KOPT-K1 (cell line): ENCODE measurements around the gene KHDRBS2.

Experiments used
- H3K27ac ChIP-seq: fragments of 200-600 bp; sonication (generic); 2 replicates; pipeline ENCODE4 v1.5.1; 2016; ENCODE audit warnings: antibody characterized with exemption, mild to moderate bottlenecking, low read depth, low read length; ENCODE audit not compliant: poor library complexity, severe bottlenecking
- H3K36me3 ChIP-seq: fragments of 200-600 bp; sonication (generic); 2 replicates; pipeline ENCODE4 v1.5.1; 2017; ENCODE audit warnings: antibody characterized with exemption, mild to moderate bottlenecking, low read length, moderate library complexity; ENCODE audit not compliant: insufficient read depth
- H3K9me3 ChIP-seq: fragments of 200-600 bp; sonication (generic); 2 replicates; pipeline ENCODE4 v1.5.1; 2017; ENCODE audit warnings: antibody characterized with exemption, low read length, mild to moderate bottlenecking; ENCODE audit not compliant: insufficient read depth, poor library complexity, severe bottlenecking

Gene KHDRBS2

GRCh38 chr6:62262283-62262682 lies 23.7 kb downstream of the KHDRBS2 start:
- no peaks in the 10 kb centered on the region for H3K9me3 ChIP-seq
- H3K27ac ChIP-seq, result no peak overlapping the region

GRCh38 chr6:62246087-62246486 lies 39.9 kb downstream of the KHDRBS2 start:
- Histone ChIP-seq H3K27ac (no peak overlapping the region), H3K36me3 (no peaks in the 10 kb centered on the region), H3K9me3 (no peaks in the 10 kb centered on the region)

More at GRCh38 chr6:62262283-62262682, 23.7 kb downstream of the KHDRBS2 start:
- no peaks in the 10 kb centered on the region for H3K36me3 ChIP-seq

DNA sequence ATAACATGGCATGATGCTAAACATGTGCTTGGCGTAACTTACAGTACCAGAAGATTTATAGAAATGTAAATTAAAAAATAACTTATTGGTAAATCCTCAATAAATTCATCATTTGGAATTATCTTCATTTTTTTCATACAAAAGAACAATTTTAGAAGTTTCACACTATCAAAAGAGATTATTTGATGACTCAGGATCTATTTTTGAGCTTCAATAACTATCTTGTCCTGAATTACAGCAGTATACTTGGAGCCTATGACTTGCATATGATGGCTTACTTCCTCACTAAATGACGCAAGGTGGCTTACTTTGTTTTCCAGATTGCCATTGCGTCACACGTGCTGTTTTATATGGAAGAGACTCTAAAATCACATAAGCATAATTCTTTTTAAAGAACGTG lies 49.2 kb downstream of the KHDRBS2 start:
- H3K9me3 ChIP-seq, result no peaks in the 10 kb centered on the region
- H3K36me3 ChIP-seq, result no peaks in the 10 kb centered on the region
- no peak overlapping the region for H3K27ac ChIP-seq

DNA sequence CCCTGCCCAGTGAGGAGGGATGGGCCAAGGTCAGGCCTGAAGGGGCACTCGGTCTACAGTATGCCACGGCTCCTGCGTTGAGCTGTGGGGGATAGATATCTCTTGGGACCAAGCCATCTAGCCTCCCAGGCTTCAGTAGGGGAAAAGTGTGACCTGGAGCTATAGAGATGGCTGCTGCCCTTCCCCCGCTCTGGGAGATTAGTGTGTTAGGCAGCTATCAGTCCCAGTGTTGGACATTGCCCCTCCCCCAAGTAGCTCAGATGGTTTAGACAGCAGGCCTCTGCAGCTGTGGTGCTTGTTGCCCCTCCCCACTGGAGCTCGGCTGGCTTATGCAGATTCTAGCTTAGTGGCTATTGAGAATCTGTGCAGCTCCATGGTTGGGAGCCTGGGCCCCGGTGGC lies 56.8 kb downstream of the KHDRBS2 start:
- no peaks in the 10 kb centered on the region for H3K36me3 ChIP-seq
- H3K9me3 ChIP-seq, result no peaks in the 10 kb centered on the region

GRCh38 chr6:62217866-62218265 lies 68.2 kb downstream of the KHDRBS2 start:
- no peaks in the 10 kb centered on the region for H3K36me3 ChIP-seq
- no peaks in the 10 kb centered on the region for H3K9me3 ChIP-seq
- H3K27ac ChIP-seq, result no peak overlapping the region

More for the DNA sequence above, 56.8 kb downstream of the KHDRBS2 start:
- no peak overlapping the region for H3K27ac ChIP-seq

DNA sequence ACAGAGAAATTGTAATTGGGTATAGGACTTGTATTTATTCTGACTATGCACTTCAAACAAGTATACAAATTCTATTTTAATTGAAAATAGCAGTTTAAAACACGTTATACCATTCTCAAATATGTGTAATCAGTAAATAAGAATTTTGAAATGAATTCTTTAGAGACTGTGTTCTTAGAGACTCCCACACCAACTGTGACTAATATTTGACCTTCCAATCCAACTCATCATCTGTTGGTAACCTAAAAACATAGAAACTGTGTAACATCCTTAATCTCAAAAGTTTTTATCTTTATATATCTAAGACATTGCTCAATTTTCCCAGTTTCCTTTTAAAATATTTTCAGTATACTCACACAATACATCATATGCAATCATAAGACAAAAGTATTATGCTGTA lies 83.9 kb downstream of the KHDRBS2 start:
- H3K36me3 ChIP-seq, result no peaks in the 10 kb centered on the region
- H3K27ac ChIP-seq, result no peak overlapping the region
- H3K9me3 ChIP-seq, result no peaks in the 10 kb centered on the region

- Histone ChIP-seq H3K9me3 (no peaks in the 10 kb centered on the region), H3K27ac (no peak overlapping the region), H3K36me3 (no peaks in the 10 kb centered on the region)
Observed at GRCh38 chr6:62192593-62192992, 93.4 kb downstream of the KHDRBS2 start.

DNA sequence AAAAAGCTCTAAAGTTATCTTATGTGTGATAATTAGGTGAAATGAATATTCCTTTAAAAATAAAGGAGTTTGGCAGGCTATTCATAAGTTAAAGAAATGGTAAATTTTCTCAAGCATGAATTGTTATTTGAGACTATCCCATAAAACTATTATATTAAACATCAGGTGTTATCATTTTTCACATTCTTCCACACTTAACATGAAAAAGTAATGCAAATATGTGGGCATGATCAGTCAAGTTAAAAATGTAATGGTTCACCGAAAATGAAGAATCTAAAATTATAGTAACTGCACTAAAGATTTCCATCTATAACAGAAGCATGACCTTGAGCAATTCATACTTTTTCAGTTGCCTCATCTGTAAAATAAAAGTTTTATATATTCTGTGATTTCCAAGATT lies 110.8 kb downstream of the KHDRBS2 start:
- H3K9me3 ChIP-seq, result no peaks in the 10 kb centered on the region
- H3K27ac ChIP-seq, result no peak overlapping the region
- H3K36me3 ChIP-seq, result no peaks in the 10 kb centered on the region

DNA sequence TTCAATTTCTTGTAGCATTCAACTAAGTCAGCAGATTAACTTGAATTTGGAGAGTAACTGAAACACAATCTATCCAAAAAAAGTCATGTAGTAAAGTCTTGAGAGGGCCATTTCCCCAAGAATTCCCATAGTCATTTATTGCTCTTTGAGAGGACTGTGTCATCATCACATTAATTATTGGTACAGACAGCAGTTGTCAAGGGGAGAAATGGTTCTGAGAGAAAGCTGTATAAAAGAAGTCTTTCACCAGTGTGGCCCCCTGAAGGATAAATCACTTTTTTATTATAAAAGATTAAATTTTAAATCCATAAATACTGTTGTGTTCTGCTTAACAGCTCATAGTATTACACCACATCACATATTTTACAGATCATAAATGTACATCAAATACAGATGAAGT lies 111.5 kb downstream of the KHDRBS2 start:
- Histone ChIP-seq H3K9me3 (no peaks in the 10 kb centered on the region), H3K36me3 (no peaks in the 10 kb centered on the region), H3K27ac (no peak overlapping the region)

- no peaks in the 10 kb centered on the region for H3K36me3 ChIP-seq
Observed at GRCh38 chr6:62167736-62168135, 118.3 kb downstream of the KHDRBS2 start.

DNA sequence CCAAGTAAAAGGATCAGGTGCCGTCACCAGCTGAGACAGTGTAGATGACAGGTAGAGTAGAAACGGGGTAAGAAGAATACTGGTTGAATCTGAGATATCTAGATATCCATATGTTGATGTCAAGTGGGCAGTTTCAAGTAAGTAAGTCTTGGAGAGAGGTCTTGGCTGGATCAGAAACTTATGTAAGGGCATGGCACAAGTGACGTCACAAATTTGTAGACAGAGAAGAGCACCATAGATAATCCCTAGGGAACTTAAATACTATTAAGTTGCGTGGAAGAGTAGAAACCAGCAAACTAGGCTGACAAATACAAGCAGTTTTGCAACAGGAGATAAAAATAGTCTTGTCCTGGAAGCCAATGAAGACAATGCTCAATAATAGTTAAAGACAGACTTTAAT lies 123.2 kb downstream of the KHDRBS2 start:
- Histone ChIP-seq H3K36me3 (no peaks in the 10 kb centered on the region), H3K27ac (no peak overlapping the region), H3K9me3 (no peaks in the 10 kb centered on the region)

More at GRCh38 chr6:62167736-62168135, 118.3 kb downstream of the KHDRBS2 start:
- Histone ChIP-seq H3K9me3 (no peaks in the 10 kb centered on the region), H3K27ac (no peak overlapping the region)

DNA sequence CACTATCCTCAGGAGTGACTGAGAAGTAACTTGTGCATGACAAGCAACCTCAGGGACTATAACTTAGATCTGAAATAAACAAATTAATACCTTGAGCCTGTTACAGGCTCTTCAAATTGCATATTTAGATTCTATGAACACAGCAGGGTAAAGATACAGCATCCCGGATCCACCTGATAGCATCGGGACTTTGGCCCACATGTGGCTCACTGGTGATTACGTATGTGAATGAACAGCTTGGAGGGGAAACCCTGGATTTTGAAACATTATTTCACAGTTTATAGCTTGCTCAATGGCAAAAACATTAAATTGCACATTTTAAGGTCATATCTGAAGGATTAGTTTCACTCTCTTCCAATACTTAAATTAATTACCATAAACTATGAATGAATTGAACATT lies 133.2 kb downstream of the KHDRBS2 start:
- Histone ChIP-seq H3K27ac (no peak overlapping the region), H3K36me3 (no peaks in the 10 kb centered on the region), H3K9me3 (no peaks in the 10 kb centered on the region)

DNA sequence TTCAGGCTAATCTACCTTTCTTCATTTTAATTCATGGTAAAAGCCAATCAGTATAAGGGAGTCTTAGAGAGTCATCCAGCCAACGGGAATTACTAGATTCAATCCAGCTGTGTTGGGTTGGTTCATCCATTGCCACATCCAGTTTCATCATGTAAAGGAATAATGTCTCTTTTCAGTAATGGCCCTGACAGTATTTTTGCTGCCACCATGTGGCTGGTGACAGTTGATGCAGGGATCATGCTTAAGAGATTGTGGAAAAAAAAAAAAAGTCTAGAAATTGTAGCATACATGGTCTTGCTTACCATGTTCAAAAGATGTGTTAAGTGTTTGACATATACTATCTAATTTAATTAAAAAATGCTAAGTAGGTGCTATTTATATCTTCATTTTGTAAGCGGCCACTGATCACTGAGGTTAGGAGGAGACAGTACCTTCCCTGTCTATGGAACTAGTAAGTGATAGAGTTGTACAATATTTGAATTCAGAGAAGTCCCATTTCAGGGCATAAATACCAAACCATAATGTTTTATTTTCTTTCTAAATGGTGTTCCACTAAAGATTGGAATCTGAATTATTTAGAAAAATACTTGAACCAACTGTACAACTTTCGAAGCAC lies 135.9 kb downstream of the KHDRBS2 start:
- Histone ChIP-seq H3K9me3 (no peaks in the 10 kb centered on the region), H3K36me3 (no peaks in the 10 kb centered on the region), H3K27ac (no peak overlapping the region)

GRCh38 chr6:62146954-62147853 lies 138.8 kb downstream of the KHDRBS2 start:
- Histone ChIP-seq H3K27ac (no peak overlapping the region), H3K36me3 (no peaks in the 10 kb centered on the region), H3K9me3 (no peaks in the 10 kb centered on the region)

DNA sequence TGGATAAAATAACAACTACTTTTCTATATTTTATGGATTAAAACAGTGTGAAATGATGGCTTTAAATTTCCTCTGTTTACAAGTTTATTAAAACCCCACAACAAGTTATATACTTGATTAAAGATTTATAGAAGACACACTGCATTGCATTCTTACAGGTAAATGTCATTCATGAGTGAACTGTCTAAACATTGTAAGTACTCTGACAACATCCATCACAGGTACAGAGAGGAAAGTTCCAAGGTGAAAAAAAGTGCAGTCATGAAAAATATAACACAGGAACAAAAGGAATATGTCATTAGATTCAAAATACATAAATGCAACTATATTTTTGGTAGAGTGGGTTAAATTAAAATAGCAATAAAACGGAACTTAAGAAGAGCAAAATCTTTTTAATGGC lies 156.9 kb downstream of the KHDRBS2 start:
- H3K27ac ChIP-seq, result no peak overlapping the region

DNA sequence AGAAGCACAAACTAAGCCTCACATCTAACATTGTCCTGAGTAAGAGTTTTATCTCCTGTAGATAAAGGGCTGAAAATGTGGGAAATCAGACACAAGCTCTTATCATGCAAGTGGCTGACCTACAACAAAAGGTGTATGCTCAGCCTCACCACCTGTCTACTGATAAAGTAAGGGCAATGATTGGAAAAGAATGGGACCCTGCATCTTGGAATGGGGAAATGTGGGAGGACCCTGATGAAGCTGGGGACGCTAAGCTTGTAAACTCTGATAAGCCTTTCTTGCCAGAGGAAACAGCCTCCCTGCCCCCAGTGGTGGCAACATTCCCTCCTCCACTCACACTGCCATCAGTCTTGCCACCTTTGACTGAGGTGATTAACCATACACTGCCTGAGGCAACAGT lies 166.6 kb downstream of the KHDRBS2 start:
- no peaks in the 10 kb centered on the region for H3K9me3 ChIP-seq
- H3K36me3 ChIP-seq, result no peaks in the 10 kb centered on the region
- H3K27ac ChIP-seq, result no peak overlapping the region

More for the DNA sequence above, 156.9 kb downstream of the KHDRBS2 start:
- Histone ChIP-seq H3K9me3 (no peaks in the 10 kb centered on the region), H3K36me3 (no peaks in the 10 kb centered on the region)
